A549 (cell line): ENCODE data around the gene ARID1B. TPM values are rescaled to one million over a fixed set of nuclear protein-coding genes. Genes with fewer than 3 reads are reported as not detected.
"Not testable (repeated sequence)": the region's sequence is repeated elsewhere in the genome, so short reads cannot be mapped to it uniquely, and the experiment has no call there.

Experiments used
- ATAC-seq, 2 experiments: fragments of 200-7000 bp in 1 of 2; fragments of >200 bp in 1 of 2; cut with Nextera tagmentation in 1 of 2; cut with Tn5 transposase in 1 of 2; 3 replicates each; pipeline versions ENCODE4 v1.8.0 to v1.9.1; 2018 to 2020; ENCODE audit warnings: mild to moderate bottlenecking in 1 of 2, moderate library complexity in 1 of 2
- CTCF ChIA-PET: fragments of 300-600 bp; sonication (Branson Sonifier 250); formaldehyde crosslinking; extraction: SDS; loops from one replicate; lab custom pipeline; 2021; ENCODE audit warnings: antibody characterized with exemption, inconsistent platforms; lab: Yijun Ruan, JAX
- POLR2A ChIA-PET: fragments of 350-600 bp; formaldehyde crosslinking; extraction: SDS; loops from one replicate; lab custom pipeline; 2021; ENCODE audit warnings: antibody characterized with exemption, inconsistent platforms; lab: Yijun Ruan, JAX
- DNase-seq, 2 experiments: peaks; one replicate each; pipeline versions ENCODE4 v3.0.0 to v3.0.0-alpha.2; 2011 to 2016; ENCODE audit warnings: low read depth in 1 of 2, low spot score in 1 of 2
- FAIRE-seq: peaks from 2 replicates; lab custom pipeline; 2011; peaks lifted over from hg19 to GRCh38; lab: Jason Lieb, UNC
- H3K27ac ChIP-seq, 2 experiments: fragments of >200 bp; sonication (Bioruptor Twin); formaldehyde crosslinking; 3 replicates each; pipeline ENCODE4 v1.5.1; 2016 to 2017
- H3K4me1 ChIP-seq: fragments of >200 bp; sonication (Bioruptor Twin); formaldehyde crosslinking; 3 replicates; pipeline ENCODE4 v1.6.1; 2016
- H3K4me2 ChIP-seq: fragments of >200 bp; sonication (Bioruptor Twin); formaldehyde crosslinking; 3 replicates; pipeline ENCODE4 v1.6.1; 2016
- H3K4me3 ChIP-seq: fragments of >200 bp; sonication (Bioruptor Twin); formaldehyde crosslinking; 3 replicates; pipeline ENCODE4 v1.5.1; 2016
- H3K9me3 ChIP-seq: fragments of >200 bp; sonication (Bioruptor Twin); formaldehyde crosslinking; 3 replicates; pipeline ENCODE4 v1.6.1; 2016
- CEBPB ChIP-seq, 2 experiments: fragments of >200 bp in 1 of 2; sonication (Bioruptor Twin) in 1 of 2; formaldehyde crosslinking in 1 of 2; IDR thresholded peaks; 2 replicates each; pipeline ENCODE4 v1.6.1; 2012 to 2016
- CHD4 ChIP-seq: fragments of 200-600 bp; sonication (generic); IDR thresholded peaks from 2 replicates; pipeline ENCODE4 v1.6.1; 2016; ENCODE audit warnings: antibody characterized with exemption, mild to moderate bottlenecking, borderline replicate concordance
- CTCF ChIP-seq: fragments of >200 bp; sonication (Bioruptor Twin); formaldehyde crosslinking; IDR thresholded peaks from 3 replicates; pipeline ENCODE4 v1.5.1; 2016
- EHF ChIP-seq: fragments of 250-450 bp; sonication (Bioruptor Pico); IDR thresholded peaks from 2 replicates; pipeline ENCODE4 v1.5.0; 2020; ENCODE audit warnings: mild to moderate bottlenecking
- EHMT2 ChIP-seq: fragments of 200-600 bp; sonication (generic); IDR thresholded peaks from 2 replicates; pipeline ENCODE4 v1.6.1; 2016; ENCODE audit warnings: antibody characterized with exemption, low read depth, mild to moderate bottlenecking, moderate library complexity
- ESRRA ChIP-seq: fragments of 150-350 bp; IDR thresholded peaks from 2 replicates; pipeline ENCODE4 v1.6.1; 2014; ENCODE audit warnings: mild to moderate bottlenecking, low read length, borderline replicate concordance
- GATA3 ChIP-seq: IDR thresholded peaks from 2 replicates; pipeline ENCODE4 v1.6.1; 2012; ENCODE audit warnings: borderline replicate concordance
- HDAC2 ChIP-seq: fragments of 200-600 bp; sonication (generic); IDR thresholded peaks from 2 replicates; pipeline ENCODE4 v1.6.1; 2016
- HEYL ChIP-seq: fragments of 250-450 bp; sonication (Bioruptor Pico); IDR thresholded peaks from 2 replicates; pipeline ENCODE4 v1.8.0; 2021; ENCODE audit warnings: mild to moderate bottlenecking, moderate library complexity
- JUN ChIP-seq, 2 experiments: fragments of >200 bp; sonication (Bioruptor Twin); formaldehyde crosslinking; IDR thresholded peaks; 2 replicates in 1 of 2; 3 replicates in 1 of 2; pipeline ENCODE4 v1.6.1; 2016 to 2017
- KDM1A ChIP-seq: fragments of 200-600 bp; sonication (generic); IDR thresholded peaks from 2 replicates; pipeline ENCODE4 v1.6.1; 2016; ENCODE audit warnings: low read depth, mild to moderate bottlenecking
- MYC ChIP-seq: IDR thresholded peaks from 2 replicates; pipeline ENCODE4 v1.6.1; 2012; ENCODE audit warnings: mild to moderate bottlenecking, inconsistent platforms, low read length, improper control_type of control experiment, borderline replicate concordance
- NFE2L2 ChIP-seq: fragments of 150-350 bp; conservative IDR thresholded peaks from 2 replicates; pipeline ENCODE4 v1.6.1; 2014; ENCODE audit warnings: low read length
- PHF8 ChIP-seq: fragments of 200-600 bp; sonication (generic); IDR thresholded peaks from 2 replicates; pipeline ENCODE4 v1.6.1; 2016; ENCODE audit warnings: low read depth, mild to moderate bottlenecking, antibody characterized with exemption, moderate library complexity, borderline replicate concordance
- RAD21 ChIP-seq, 2 experiments: fragments of >200 bp in 1 of 2; sonication (Bioruptor Twin) in 1 of 2; formaldehyde crosslinking in 1 of 2; IDR thresholded peaks in 1 of 2; conservative IDR thresholded peaks in 1 of 2; 2 replicates in 1 of 2; 3 replicates in 1 of 2; pipeline ENCODE4 v1.6.1; 2012 to 2018; ENCODE audit warnings: inconsistent platforms in 1 of 2
- RFX5 ChIP-seq: fragments of 450-650 bp; IDR thresholded peaks from 2 replicates; pipeline ENCODE4 v1.7.1; 2014; ENCODE audit warnings: antibody characterized with exemption, mild to moderate bottlenecking, moderate library complexity
- RNF2 ChIP-seq: fragments of 200-600 bp; sonication (generic); IDR thresholded peaks from 2 replicates; pipeline ENCODE4 v1.6.1; 2016; ENCODE audit warnings: low read depth, mild to moderate bottlenecking, antibody characterized with exemption, moderate library complexity, borderline replicate concordance
- ZNF302 ChIP-seq: fragments of 250-450 bp; sonication (Bioruptor Pico); IDR thresholded peaks from 2 replicates; pipeline ENCODE4 v1.9.0; 2021; ENCODE audit warnings: inconsistent platforms, mild to moderate bottlenecking, moderate library complexity
- ZSCAN20 ChIP-seq: fragments of 250-450 bp; sonication (Bioruptor Pico); IDR thresholded peaks from 2 replicates; pipeline ENCODE4 v1.8.0; 2022; ENCODE audit warnings: mild to moderate bottlenecking, moderate library complexity
- WGBS: methylation state at CpG from one replicate; pipeline ENCODE4 v1.1.6; 2017; ENCODE audit errors: missing lambda C conversion rate; 5-methylcytosine and 5-hydroxymethylcytosine counted together
- polyA plus RNA-seq, 4 experiments: library from polyadenylated mRNA; depleted of rRNA in 3 of 4; stranded (reverse); fragments of >200 nt; fragmentation: RNase III in 1 of 4; extraction: RNeasy Plus Mini Kit Qiagen cat#74134 plus additional on column Dnase treatment in 1 of 4; gene quantifications; 2 replicates in 3 of 4; 3 replicates in 1 of 4; pipeline ENCODE4 v1.2.3, GENCODE V29; 2011 to 2017
- TF ChIP-seq, protein P1 (sequence below): fragments of >200 bp; sonication (Bioruptor Twin); formaldehyde crosslinking; IDR thresholded peaks from 3 replicates; pipeline ENCODE4 v1.6.1; 2016
- TF ChIP-seq, protein P2 (sequence below): IDR thresholded peaks from 2 replicates; pipeline ENCODE4 v1.6.1; 2012
- TF ChIP-seq, protein P3 (sequence below): IDR thresholded peaks from 2 replicates; pipeline ENCODE4 v1.6.1; 2012
- TF ChIP-seq, protein P4 (sequence below): fragments of 150-350 bp; IDR thresholded peaks from 2 replicates; pipeline ENCODE4 v1.6.1; 2014; ENCODE audit warnings: low read depth, mild to moderate bottlenecking, low read length

ARID1B gene
- polyA plus RNA-seq, 2 of the 4 experiments (the other 2 are of a cell fraction), result 13.5 to 16.3 TPM

- ATAC-seq (no peak), DNase-seq (no peak), FAIRE-seq (no peak)
- CTCF ChIA-PET, result interaction anchor here (0.5 to 1.4 kb wide), 2 partner anchors 15 to 43 kb away, joined by 4 to 5 read pairs; no protein-coding TSS in a partner anchor
- no peak overlapping the region for H3K4me3 ChIP-seq
- peaks cover 34% of the 10 kb centered on the region for H3K4me1 ChIP-seq
- H3K4me2 ChIP-seq, result no peak overlapping the region
- H3K27ac ChIP-seq, result no peak overlapping the region
- POLR2A ChIA-PET, result no interaction called here
- 86% methylated on average over 19 of the region's 19 CpGs for WGBS
- no peak for TF ChIP-seq JUN (IDR thresholded peaks at IDR 0.05)
- TF ChIP-seq RFX5, result no peak
- no peak for TF ChIP-seq ZNF302
- TF ChIP-seq EHMT2, result no peak
- no peak for TF ChIP-seq HDAC2
- no peak for TF ChIP-seq ZSCAN20 (CRISPR knock-in tag)
- TF ChIP-seq RAD21 (conservative IDR thresholded peaks at IDR 0.05 in 1 of 2, IDR thresholded peaks at IDR 0.05 in 1 of 2), result no peak
- TF ChIP-seq CTCF, result no peak
- TF ChIP-seq, protein P1, sequence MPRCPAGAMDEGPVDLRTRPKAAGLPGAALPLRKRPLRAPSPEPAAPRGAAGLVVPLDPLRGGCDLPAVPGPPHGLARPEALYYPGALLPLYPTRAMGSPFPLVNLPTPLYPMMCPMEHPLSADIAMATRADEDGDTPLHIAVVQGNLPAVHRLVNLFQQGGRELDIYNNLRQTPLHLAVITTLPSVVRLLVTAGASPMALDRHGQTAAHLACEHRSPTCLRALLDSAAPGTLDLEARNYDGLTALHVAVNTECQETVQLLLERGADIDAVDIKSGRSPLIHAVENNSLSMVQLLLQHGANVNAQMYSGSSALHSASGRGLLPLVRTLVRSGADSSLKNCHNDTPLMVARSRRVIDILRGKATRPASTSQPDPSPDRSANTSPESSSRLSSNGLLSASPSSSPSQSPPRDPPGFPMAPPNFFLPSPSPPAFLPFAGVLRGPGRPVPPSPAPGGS, result no peak
- TF ChIP-seq, protein P2, sequence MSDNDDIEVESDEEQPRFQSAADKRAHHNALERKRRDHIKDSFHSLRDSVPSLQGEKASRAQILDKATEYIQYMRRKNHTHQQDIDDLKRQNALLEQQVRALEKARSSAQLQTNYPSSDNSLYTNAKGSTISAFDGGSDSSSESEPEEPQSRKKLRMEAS, result no peak
- no peak for TF ChIP-seq GATA3
- TF ChIP-seq KDM1A, result no peak
- TF ChIP-seq NFE2L2, result no peak
- no peak for TF ChIP-seq RNF2
- no peak for TF ChIP-seq EHF (CRISPR knock-in tag)
- no peak for TF ChIP-seq MYC
- H3K9me3 ChIP-seq, result no peaks in the 10 kb centered on the region
Measured at GRCh38 chr6:157144859-157145568, 367.8 kb downstream of the ARID1B start.

DNA sequence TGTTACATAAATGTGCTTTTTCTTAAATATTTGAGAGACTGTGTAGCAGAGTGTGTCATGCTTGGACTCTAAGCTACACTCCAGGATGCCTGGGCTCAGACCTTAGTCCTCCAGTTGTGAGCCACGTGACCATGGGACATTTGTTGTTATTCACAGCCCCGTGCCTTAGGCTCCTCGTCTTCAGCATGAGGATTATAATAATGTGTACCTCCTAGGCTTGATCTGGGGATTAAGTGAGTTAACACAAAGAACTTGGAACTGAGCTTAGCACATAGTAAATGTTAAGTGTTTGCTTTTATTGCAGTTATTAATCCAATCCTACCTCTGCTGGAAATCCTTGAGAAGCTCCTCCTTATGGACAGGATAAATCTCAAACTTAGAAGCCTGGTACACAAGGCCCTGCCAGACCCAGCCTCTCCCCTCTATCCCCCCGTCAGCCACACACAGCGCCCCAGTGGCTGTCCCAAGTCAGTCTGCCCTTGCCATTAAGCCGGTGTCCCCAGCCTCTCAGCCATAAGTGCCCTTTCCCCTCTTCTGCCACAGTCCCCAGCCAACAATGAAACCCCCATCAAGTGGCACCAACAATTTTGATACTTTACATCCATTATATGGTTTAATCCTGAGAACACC lies 368.6 kb downstream of the ARID1B start:
- TF ChIP-seq ESRRA, result no peak
- no peak for TF ChIP-seq HEYL (CRISPR knock-in tag)
- TF ChIP-seq EHF (CRISPR knock-in tag), result no peak
- TF ChIP-seq, protein P3, sequence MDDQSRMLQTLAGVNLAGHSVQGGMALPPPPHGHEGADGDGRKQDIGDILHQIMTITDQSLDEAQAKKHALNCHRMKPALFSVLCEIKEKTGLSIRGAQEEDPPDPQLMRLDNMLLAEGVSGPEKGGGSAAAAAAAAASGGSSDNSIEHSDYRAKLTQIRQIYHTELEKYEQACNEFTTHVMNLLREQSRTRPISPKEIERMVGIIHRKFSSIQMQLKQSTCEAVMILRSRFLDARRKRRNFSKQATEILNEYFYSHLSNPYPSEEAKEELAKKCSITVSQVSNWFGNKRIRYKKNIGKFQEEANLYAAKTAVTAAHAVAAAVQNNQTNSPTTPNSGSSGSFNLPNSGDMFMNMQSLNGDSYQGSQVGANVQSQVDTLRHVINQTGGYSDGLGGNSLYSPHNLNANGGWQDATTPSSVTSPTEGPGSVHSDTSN, result no peak
- no peak for TF ChIP-seq CEBPB (IDR thresholded peaks at IDR 0.05)
- TF ChIP-seq CHD4, result no peak
- TF ChIP-seq, protein P4, sequence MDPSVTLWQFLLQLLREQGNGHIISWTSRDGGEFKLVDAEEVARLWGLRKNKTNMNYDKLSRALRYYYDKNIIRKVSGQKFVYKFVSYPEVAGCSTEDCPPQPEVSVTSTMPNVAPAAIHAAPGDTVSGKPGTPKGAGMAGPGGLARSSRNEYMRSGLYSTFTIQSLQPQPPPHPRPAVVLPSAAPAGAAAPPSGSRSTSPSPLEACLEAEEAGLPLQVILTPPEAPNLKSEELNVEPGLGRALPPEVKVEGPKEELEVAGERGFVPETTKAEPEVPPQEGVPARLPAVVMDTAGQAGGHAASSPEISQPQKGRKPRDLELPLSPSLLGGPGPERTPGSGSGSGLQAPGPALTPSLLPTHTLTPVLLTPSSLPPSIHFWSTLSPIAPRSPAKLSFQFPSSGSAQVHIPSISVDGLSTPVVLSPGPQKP, result no peak
- no peak for TF ChIP-seq ZSCAN20 (CRISPR knock-in tag)
- TF ChIP-seq GATA3, result no peak
- TF ChIP-seq PHF8, result no peak
- H3K4me3 ChIP-seq, result no peak overlapping the region
- no peak for FAIRE-seq
- ChIA-PET CTCF (interaction anchor here (0.6 to 1.6 kb wide), 2 partner anchors 13 to 103 kb away, joined by 3 to 4 read pairs; no protein-coding TSS in a partner anchor), POLR2A (no interaction called here)
- H3K9me3 ChIP-seq, result no peaks in the 10 kb centered on the region
- no peak for ATAC-seq
- peak overlapping the region in 1 of 2 experiments; percentile 86; a peak in 1 of 6 replicates for H3K27ac ChIP-seq
- 87% methylated on average over 6 of the region's 6 CpGs for WGBS
- DNase-seq, result no peak
- peaks cover 36% of the 10 kb centered on the region for H3K4me1 ChIP-seq
- no peak overlapping the region for H3K4me2 ChIP-seq

DNA sequence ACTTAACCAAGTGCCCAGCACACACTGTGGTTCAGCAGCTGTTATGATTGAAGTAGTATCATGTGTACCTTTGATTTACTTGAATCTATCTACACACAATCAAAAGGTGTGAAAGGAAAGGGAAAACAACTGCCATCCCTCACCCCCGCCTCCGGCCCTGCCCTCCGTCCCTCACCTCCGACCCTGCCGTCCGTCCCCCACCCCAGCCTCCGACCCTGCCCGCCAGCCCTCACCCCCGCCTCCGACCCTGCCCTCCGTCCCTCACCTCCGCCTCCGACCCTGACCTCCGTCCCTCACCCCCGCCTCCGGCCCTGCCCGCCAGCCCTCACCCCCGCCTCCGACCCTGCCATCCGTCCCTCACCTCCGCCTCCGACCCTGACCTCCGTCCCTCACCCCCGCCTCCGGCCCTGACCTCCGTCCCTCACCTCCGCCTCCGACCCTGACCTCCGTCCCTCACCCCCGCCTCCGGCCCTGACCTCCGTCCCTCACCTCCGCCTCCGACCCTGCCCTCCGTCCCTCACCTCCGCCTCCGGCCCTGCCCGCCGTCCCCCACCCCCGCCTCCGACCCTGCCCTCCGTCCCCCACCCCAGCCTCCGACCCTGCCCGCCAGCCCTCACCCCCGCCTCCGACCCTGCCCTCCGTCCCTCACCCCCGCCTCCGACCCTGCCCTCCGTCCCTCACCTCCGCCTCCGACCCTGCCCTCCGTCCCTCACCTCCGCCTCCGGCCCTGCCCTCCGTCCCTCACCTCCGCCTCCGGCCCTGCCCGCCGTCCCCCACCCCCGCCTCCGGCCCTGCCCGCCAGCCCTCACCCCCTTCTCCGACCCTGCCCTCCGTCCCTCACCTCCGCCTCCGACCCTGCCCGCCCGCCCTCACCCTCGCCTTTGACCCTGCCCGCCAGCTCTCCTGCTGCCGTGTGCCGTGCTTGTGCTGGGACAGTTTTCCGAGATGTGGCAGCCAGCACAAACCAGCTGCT lies 370.2 kb downstream of the ARID1B start:
- H3K9me3 ChIP-seq, POLR2A ChIA-PET, DNase-seq, FAIRE-seq: not testable (repeated sequence)
- CTCF ChIA-PET, result interaction anchor here (1.2 to 2.8 kb wide), 3 partner anchors 8 to 37 kb away, joined by 4 to 7 read pairs (median 4); no protein-coding TSS in a partner anchor
- peak in 1 of 2 experiments; percentile 28; a peak in 2 of 6 replicates for ATAC-seq
- Histone ChIP-seq H3K27ac (peak overlapping the region; percentile 78 to 86), H3K4me1 (peaks cover 48% of the 10 kb centered on the region), H3K4me2 (peak overlapping the region; percentile 84), H3K4me3 (peak overlapping the region; percentile 36)
- 88% methylated on average over 5 of the region's 74 CpGs for WGBS
